ENCODE data around the gene CREB5.

- TF ChIP-seq CTCF (conservative IDR thresholded peaks at IDR 0.05) = no peak
- TF ChIP-seq EZH2 (IDR thresholded peaks at IDR 0.05; ENCODE audit: low read depth) = no peak
These were observed 105.3 kb downstream of the CREB5 start for GRCh38 chr7:28517606-28518005.
